ENCODE data around the gene CDC42BPA.
"Not testable (repeated sequence)": the region's sequence is repeated elsewhere in the genome, so short reads cannot be mapped to it uniquely, and the experiment has no call there.

Gene CDC42BPA, protein sequence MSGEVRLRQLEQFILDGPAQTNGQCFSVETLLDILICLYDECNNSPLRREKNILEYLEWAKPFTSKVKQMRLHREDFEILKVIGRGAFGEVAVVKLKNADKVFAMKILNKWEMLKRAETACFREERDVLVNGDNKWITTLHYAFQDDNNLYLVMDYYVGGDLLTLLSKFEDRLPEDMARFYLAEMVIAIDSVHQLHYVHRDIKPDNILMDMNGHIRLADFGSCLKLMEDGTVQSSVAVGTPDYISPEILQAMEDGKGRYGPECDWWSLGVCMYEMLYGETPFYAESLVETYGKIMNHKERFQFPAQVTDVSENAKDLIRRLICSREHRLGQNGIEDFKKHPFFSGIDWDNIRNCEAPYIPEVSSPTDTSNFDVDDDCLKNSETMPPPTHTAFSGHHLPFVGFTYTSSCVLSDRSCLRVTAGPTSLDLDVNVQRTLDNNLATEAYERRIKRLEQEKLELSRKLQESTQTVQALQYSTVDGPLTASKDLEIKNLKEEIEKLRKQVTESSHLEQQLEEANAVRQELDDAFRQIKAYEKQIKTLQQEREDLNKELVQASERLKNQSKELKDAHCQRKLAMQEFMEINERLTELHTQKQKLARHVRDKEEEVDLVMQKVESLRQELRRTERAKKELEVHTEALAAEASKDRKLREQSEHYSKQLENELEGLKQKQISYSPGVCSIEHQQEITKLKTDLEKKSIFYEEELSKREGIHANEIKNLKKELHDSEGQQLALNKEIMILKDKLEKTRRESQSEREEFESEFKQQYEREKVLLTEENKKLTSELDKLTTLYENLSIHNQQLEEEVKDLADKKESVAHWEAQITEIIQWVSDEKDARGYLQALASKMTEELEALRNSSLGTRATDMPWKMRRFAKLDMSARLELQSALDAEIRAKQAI (N-terminal part only)

DNA sequence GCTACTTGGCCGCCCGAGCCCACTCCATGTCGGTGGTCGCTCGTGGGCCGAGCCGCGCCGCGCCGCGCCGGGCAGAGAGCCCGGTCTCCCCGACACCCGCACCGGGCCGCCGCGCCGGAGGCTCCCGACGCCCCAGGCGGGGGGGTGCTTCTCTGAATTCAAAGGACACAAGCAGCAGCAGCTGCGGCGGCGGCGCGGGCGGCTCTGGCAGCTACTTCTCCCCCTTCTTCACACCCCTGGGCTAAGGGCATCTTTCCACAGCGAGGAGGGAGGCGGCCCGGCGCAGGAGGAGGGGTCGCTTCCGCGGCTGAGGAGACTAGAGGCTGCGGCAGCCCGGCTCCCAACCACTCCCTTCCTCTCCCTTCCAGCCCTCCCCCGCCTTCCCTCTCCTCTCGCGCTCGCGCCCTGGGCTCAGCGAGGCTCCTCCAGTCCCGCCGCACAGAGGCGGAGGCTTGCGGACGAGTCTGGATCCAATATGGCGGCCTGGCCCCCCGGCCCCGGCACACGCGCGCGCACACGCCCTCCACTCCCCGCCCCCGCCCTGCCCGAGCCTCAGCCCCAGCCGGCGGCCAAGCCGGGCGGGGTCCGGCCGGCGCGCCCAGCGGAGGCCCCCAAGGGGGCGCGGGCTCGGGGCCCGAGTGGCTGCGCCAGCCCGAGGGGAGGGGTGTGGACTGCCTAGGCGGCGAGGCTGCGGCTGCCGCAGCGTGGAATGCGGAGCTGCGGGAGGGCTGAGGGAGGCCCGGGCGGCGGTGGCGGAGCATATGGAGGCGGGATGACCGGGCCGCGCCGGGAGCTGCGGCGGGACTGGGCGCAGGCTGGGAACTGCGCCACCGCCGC is at the start of gene CDC42BPA:
CDC42BPA (minus strand) TSS at position 477 of the 837 bp plus-strand sequence. CDS start 1,310 bp downstream, outside the sequence.
- in situ Hi-C loops (cut with MboI; ENCODE audit: low sequenced_read_pairs) = no loop called here

DNA sequence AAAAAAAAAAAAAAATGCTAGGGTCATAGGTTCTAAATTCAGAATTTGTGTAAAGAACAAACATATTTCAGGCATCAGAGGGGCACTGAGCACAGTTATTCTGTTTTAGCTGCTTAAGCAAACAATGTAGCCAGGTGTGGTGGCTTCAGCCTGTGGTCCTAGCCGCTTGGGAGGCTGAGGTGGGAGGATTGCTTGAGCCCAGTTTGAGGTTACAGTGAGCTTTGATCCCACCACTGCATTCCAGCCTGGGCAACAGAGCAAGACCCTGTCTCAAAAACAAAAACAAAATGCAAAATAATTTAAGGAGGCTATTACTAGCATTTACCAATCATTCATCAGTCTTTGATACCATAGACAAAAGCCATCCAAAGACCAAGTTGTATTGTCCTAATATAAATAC is 49.7 kb upstream of the CDC42BPA start:
- in situ Hi-C loops (cut with MboI; ENCODE audit: low sequenced_read_pairs) = no loop called here

DNA sequence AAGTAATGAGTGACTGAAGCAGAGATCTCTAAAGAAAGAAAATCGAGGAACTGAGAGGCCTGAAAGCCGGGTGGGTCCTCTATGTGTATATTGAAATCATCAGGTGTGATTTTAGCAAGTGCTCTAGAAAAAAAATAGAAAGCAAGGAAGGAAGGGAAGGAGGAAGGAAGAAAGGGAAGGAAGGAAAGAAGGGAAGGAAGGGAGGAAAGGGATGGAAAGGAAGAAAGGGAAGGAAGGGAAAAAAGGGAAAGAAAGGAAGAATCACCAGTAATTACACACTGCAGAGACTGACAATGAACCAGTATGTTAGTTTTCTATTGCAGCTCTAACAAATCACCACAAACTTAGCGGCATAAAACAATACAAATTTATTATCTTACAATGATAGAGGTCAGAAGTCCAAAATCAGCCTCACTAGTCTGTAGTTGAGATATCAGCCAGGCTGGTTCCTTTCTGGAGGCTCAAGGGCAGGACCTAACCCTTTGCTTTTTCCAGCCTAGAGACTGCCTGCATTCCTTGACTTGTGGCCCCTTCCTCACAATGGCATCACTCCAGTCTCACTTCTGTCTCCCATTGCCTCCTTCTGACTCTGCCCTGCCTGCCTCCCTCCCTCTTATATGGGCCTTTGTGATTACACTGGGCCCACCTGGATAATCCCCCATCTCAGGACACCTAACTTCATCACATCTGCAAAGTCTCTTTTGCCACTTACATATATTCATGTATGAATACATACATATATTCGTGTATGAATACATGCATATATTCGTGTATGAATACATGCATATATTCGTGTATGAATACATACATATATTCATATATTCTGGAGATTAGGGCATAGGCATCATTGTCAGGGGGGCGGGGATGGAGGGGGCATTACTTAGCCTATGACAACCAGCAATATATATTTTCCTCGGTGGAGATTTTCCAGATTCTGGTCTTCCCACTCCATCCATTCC is 47.5 kb upstream of the CDC42BPA start:
- in situ Hi-C loops (cut with MboI; ENCODE audit: low sequenced_read_pairs) = no loop called here

DNA sequence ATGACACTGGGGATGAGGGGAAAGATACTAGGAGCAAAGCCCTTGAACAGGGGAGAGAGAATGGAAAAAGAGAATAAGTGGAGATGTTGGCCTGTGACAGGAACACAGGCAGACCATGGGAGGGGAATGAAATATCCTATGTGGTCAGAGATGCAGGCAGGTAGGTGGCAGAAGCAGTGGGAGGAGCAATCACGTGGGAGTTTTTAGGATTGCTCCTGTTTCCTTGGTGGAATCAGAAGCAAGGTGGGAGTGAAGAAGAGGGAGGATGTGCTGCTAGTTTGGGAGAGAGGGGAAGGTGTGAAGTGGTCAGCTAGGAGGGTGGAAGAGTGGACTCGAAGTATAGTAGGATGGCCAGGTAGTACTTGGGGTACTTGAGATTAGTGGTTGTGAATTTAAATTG is 46.4 kb upstream of the CDC42BPA start:
- in situ Hi-C loops (cut with MboI; ENCODE audit: low sequenced_read_pairs) = no loop called here

DNA sequence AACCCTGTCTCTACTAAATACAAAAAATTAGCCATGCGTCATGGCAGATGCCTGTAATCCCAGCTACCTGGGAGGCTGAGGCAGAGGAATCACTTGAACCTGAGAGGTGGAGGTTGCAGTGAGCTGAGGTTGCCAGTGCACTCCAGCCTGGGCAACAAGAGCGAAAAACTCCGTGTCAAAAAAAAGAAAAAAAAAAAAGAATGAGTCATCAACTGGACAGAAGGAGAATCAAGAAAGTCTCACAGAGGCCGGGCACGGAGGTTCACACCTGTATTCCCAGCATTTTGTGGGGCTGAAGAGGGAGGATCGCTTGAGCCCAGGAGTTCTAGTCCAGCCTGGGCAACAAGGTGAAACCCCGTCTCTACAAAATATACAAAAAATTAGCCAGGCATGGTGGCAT is 45.5 kb upstream of the CDC42BPA start:
- in situ Hi-C loops (cut with MboI; ENCODE audit: low sequenced_read_pairs) = no loop called here

DNA sequence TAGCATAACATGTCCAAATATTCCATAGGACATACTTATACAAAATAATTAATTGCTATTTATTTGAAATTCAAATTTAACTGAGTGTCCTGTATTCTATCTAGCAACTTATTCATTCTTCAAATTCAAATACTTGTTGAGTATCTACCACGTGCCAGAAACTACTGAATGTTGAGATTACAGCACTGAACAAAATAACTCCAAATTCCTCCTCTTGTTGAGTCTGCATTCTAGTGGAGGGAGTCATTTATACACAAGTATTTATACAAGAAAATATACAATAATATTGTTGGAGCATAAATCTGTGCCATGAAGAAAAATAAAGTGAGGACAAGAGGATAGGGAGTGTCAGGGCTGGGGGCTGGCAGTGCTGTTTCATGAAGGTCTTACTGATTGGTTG is 43.7 kb upstream of the CDC42BPA start:
- in situ Hi-C loops (cut with MboI; ENCODE audit: low sequenced_read_pairs) = no loop called here

DNA sequence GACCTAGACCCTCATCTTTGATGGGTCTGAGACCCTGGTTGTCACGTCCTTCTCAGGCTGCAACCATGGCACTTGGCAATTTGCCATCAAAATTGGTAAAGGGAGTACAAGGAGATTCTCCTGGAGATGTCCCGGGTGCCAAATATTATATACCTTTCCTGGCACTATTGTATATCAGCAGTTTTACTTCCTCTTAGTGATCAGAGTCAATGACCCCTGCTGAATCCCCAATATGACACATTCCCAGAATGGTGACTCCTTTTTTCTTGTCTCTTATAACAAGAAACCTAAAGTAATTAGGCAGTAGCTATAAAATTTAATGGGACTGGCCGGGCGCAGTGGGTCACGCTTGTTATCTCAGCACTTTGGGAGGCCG is 39.6 kb upstream of the CDC42BPA start:
- in situ Hi-C loops (cut with MboI; ENCODE audit: low sequenced_read_pairs) = no loop called here

DNA sequence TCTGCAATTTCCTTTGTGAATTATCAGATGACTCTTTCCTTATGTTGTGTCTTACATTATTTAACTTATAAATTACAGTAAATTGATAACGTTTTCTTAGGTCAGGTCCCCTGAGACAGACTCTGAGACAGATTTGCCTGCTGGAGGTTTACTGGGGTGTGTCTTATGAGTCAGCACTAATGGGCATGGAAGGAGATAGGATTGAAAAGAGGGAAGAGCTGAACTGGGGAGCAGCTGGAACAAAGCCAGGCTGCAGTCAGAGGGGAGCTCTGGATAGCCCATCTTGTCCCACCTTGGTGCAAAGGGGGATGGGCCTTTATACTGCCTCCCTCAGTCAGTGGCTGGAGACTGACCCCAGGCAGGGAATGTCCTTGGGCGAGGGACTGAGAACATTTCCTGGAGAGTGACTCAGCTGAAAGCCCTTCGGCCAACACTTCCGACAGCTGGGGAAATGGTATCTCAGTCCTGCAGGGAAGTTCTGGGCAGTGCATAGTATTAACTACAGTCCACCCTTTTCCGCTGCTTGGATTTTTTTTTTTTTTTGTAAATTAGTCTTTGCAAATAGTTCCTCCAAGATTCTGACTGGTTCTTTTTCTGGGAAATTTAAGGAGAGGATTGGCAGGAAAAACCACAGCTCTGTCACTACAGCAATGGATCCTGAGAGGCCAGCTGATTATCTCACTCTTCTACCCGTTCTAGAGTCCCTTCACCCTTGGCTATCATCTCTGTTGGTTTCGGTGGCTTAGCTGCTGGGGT is 39.1 kb upstream of the CDC42BPA start:
- in situ Hi-C loops (cut with MboI; ENCODE audit: low sequenced_read_pairs) = no loop called here

DNA sequence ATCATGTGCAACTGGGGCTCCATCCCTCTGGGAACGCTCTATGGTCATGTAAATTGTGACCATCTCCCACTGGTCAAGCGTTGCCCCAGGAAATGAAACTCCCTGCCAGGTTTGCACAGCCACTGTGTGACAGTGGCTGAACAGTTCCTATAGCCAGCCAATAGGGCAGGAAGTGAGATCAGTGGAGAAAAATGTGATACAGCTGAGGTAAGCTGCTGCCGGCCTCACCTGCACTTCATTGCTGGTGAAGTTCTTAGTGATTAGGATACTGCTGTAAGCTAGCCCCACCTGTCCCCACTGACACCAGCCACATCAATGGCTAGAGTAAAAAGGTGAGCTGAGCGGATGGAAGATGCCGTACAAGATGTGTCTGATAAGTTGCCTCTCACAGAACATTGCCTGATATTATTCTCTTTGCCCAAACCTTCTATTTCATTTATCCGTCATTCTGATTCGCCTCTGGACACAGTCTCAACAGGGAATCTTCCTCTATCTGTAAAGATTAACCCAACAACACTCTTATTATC is 38.4 kb upstream of the CDC42BPA start:
- in situ Hi-C loops (cut with MboI; ENCODE audit: low sequenced_read_pairs) = no loop called here

DNA sequence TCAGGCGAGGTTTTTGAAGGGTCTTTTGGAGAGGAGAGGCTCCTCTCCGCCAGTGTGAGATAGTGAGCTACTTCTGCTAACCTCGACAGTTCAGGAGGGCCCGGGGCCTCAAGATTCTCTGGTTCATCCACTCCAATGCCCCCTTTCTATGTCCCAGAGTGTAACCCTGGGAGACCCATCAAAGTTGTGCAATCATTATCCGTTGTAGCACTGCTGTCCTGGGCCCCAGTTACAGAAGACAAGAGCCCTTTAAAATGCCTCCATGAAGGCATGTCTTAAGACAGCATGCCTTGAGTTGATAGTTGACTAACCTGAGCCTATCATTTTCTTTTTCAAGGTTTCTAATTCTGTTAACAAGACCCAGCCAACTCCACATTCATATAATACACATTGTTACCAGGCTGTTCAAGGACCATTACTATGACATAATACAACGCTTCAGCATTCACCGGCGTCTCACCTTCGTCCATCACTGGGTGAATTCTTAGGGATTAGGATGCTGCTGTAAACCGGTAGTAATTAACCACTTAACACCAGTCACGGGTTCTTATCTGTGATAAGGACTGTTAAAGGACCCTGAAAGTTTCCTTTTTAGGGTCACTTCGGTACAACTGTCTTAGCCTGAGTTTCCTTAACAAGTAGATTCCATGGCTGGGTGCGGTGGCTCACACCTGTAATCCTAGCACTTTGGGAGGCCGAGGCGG is 37.4 kb upstream of the CDC42BPA start:
- in situ Hi-C loops (cut with MboI; ENCODE audit: low sequenced_read_pairs) = no loop called here

DNA sequence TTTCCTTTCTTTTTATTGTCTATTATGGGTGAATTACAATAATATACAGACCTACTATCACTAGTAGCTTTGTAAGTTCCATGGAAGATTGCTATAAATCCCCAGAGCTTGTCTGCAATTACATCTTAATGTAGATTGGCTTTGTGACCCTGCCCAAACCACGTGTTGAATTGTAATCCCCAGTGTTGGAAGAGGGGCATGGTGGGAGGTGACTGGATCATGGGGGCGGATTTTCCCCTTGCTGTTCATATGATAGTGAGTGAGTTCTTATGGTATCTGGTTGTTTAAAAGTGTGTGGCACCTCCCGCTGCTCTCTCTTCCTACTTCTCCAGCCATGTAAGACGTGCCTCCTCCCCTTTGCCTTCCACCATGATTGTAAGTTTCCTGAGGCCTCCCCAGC is 34.9 kb upstream of the CDC42BPA start:
- in situ Hi-C loops (cut with MboI; ENCODE audit: low sequenced_read_pairs) = no loop called here

DNA sequence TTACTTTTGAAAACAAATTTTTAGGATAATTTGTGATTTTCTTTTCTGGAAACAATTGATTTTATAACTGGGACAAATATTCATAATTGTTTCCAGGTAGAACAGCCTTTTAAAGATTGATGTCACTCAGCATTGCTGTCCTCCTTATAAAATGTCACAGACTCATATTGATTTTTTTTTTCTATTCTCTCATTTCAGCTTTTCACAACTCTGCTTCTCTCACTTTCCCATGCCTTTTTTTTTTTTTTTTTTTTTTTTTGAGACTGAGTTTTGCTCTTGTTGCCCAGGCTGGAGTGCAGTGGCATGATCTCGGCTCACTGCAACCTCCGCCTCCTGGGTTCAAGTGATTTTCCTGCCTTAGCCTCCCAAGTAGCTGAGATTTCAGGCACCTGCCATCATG is 33.9 kb upstream of the CDC42BPA start:
- in situ Hi-C loops (cut with MboI; ENCODE audit: low sequenced_read_pairs) = not testable (repeated sequence)

DNA sequence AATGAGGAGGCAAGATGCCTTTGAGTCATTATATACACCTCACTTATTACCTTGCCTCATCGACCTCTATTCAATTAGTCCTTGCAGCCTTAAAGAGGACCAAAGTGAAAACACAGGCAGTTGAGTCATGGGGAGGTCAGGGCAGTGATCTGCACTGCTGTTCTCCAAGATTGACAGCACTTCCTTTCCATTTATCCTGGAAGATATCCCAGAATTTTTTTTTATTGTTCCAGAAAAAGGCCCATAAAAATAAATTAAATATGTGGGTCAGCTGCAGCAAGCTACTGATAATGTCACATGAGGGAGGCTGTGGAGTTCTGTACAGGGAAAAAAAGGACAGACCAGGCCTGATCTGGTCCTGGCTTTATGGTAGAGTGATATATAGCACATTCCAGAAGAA is 33.2 kb upstream of the CDC42BPA start:
- in situ Hi-C loops (cut with MboI; ENCODE audit: low sequenced_read_pairs) = no loop called here

DNA sequence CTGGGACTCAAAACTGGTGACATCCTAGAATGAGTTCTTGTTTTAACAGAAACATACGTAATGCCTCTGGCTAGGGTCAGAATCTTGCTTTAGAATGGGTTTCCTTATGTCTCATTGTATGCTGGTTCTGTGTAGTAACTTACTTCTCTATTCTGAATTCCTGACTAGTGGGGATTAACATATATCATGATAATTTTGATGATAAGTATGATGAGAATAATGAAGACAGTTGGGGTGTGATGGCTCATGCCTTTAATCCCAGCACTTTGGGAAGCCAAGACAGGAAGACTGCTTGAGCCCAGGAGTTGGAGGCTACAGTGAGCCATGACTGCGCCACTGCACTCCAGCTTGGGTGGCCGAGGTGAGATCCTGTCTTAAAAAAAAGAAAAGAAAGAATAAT is 31.7 kb upstream of the CDC42BPA start:
- in situ Hi-C loops (cut with MboI; ENCODE audit: low sequenced_read_pairs) = no loop called here

DNA sequence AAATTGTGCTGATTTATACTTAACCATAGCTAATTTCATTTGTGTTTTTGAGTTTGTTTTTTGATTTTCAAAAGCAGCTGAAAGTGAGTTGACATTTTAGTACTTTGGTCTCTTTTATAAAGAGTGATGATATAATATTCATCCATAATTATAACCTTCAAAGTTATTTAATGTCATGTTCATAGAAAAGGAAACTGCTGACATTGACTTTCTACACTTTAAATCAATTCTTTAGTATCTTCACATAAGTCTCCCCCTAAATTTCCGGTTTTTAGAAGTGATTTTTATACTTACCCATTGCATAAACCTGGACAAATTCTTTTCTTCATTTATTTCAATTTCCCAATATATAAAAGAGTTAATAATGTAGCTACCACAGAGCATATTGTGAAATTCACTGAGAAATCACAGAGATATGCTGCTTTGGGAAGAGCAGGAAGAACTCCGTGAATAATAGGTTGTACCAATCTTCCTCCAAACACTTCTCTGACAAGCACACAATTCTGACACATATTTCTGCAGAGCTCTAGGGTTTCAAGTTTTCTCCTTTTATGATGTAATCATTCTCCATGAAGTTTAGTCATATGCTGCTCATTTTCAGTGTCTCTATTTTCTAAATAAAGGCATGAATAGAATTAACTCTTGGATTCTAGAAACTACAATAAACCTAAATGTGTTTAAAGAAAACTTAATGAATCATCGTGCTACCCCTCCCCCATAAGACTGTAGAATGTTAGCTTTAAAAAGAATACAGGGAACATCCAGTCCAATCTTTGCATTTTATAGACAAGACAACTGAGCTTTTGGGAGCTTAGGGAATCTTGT is 25.6 kb upstream of the CDC42BPA start:
- in situ Hi-C loops (cut with MboI; ENCODE audit: low sequenced_read_pairs) = no loop called here

DNA sequence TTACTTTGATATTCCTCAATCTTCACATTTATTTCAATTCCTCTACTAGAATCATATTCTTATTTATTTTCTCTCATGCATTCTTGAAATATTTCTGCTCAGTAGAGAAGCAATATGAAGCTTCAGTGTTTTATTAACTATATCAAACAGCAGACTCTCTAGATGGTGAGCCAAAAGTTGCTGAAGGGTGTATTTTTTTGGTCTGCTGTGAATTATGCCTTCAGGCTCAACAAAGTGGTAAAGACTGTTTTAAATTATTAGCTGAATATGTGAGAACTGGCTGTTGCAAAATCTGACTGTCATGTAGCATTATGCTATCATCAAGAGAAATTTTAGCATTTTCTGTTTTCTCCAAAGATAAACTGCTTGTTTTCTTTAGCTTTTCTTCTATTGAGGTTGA is 24.9 kb upstream of the CDC42BPA start:
- in situ Hi-C loops (cut with MboI; ENCODE audit: low sequenced_read_pairs) = no loop called here

DNA sequence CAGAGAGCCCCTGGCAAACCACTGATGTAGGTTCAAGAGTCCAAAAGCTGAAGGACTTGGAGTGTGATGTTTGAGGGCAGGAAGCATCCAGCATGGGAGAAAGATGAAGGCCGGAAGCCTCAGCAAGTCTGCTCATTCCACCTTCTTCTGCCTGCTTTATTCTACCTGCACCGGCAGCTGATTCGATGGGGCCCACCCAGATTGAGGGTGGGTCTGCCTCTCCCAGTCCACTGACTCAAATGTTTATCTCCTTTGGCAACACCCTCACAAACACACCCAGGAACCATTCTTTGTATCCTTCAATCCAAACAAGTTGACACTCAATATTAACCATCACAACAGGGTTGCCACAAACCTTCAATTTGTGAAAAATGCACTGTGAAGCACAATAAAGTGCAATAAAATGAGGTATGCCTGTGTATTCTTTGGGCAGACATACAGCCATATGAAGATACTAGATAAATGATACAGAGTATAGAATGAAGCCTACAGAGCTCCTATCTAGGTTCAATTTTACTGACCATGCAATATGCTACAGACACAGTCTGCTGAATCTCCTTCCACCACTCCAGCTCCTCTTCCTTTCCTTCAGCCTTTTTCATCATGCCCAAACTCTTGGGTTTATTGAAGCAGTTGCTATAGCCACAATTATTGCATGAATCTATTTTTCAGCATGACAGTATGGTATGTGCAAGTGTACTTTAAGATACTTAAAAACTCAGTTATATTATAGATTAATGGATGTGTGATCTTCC is 24.0 kb upstream of the CDC42BPA start:
- in situ Hi-C loops (cut with MboI; ENCODE audit: low sequenced_read_pairs) = no loop called here
